ENCODE measurements around the gene NDUFA5.

Gene NDUFA5

DNA sequence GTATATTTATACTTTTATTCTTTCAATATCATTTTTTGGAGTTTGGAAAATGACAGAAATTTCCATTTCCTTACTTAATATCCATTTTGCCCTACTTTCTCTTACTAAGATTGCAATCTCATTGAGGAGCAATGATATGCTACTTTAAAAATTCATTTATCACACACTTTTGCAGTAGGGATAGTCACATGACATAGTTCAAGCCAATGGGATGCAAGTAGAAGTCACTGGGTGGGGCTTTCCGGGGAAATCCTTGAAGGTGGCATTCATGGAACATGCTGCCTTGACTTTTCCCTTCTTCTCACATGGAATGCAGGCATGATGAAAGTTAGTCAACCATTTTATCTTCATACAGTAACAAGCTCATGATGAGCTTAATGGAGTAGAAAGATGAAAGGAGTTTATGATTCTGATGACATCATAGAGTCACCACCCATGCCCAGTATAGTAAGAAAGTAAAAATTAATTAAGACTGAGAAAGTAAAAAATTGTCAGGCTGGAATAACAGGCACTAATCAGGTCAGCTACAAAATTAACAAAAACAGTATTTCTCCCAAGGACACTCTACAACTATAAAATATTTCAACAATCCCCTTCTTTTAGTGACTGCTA lies 56.6 kb downstream of the NDUFA5 start:
- no peak for DNase-seq

DNA sequence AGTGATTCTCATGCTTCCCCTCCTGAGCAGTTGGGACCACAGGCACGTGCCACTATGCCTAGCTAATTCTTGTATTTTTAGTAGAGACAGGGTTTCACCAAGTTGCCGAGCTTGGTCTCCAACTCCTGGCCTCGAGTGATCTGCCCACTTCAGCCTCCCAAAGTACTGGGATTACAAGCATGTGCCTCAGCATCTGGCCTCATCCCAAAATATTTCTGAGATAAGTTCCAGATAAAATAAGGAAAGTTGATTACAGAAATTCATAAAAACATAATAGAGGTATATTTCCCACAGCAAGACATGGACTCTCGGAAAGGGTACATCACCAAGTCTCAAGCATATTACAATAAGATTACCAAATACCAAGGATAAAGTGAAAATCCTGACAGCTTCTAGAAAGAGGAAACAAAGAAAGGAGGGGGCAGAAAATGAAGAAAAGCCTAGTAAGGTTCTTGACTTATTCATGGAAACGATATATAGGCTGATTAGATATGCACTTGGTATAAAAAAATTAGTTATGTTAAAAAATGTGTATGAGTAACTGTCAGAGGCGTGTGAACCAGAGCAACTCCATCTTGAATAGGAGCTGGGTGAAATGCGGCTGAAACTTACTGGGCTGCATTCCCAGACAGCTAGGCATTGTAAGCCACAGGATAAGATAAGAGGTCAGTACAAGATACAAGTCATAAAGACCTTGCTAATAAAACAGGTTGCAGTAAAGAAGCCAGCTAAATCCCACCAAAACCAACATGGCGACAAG lies 58.2 kb downstream of the NDUFA5 start:
- no peak for DNase-seq

DNA sequence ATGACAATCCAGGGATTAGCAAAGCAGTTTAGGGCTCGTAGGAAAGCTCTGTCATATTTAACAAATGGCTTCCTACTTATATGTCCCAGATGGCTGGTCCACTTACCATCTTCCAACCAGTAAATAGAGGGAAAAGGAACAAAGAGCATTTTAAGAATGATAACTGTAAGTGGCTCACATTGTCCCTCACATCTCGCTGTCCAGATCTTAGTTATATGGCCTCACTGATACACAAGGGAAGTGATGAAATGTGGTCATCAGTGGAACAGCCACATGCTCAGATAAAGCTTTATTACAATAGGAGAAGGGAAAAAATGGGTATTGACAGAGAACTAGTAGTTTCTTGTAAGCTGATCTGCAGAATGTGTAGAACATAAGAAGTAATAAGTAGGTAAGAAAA lies 59.0 kb downstream of the NDUFA5 start:
- DNase-seq: no peak

GRCh38 chr7:123498031-123498430 lies 59.6 kb downstream of the NDUFA5 start:
- DNase-seq: no peak

DNA sequence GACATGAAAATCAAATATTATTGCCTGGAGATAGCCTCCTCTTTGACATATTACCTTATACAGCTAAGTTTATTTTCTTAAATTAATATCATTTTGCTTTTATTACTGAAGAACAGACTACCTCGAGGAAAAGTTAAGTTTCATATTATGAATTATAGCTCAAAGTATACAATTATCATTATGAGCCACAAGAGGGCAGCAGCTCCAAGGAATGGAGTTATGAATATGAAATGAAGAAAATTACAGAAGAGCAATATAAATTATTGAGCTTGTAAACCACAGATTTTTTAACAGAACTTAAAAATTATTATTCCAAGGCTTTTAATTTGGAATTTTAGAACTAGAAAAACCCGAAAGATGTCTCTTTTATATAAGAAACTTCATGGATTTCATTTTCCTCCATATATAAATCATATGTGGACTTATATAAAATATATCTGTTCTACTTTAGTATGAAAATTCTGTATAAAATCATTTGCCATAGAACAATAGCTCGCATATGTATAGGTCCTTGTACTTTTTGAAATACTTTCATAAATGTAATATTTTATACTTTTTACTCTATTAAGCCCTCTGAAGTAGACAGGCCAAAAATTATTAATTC lies 63.3 kb downstream of the NDUFA5 start:
- DNase-seq: peak; percentile 20

- no peak for DNase-seq
Measured at GRCh38 chr7:123492485-123492884, 65.1 kb downstream of the NDUFA5 start.

Data from NCI-H2227 treated with DMSO at 0.1 percent for 48 hours (cell line).